Mesodermal cell (in vitro differentiated cells): ENCODE results near the gene METTL17.

Experiments
- H3K27ac ChIP-seq: 2 replicates; pipeline ENCODE4 v1.7.0; 2013; ENCODE audit warnings: mild to moderate bottlenecking, low read depth, low read length, moderate library complexity; ENCODE audit not compliant: severe bottlenecking
- H3K36me3 ChIP-seq: 2 replicates; pipeline ENCODE4 v1.7.1; 2013; ENCODE audit warnings: mild to moderate bottlenecking, low read length, moderate library complexity; ENCODE audit not compliant: control insufficient read depth, insufficient read depth
- H3K4me1 ChIP-seq: one replicate; pipeline ENCODE4 v1.7.1; 2013; ENCODE audit warnings: mild to moderate bottlenecking, low read length; ENCODE audit not compliant: insufficient read depth, control insufficient read depth, poor library complexity, severe bottlenecking
- H3K4me3 ChIP-seq: 2 replicates; pipeline ENCODE4 v1.7.0; 2013; ENCODE audit warnings: low read length, control low read depth, mild to moderate bottlenecking; ENCODE audit not compliant: insufficient read depth, poor library complexity, severe bottlenecking; ENCODE audit errors: extremely low read depth
- H3K9me3 ChIP-seq: 2 replicates; pipeline ENCODE4 v1.7.1; 2013; ENCODE audit warnings: mild to moderate bottlenecking, low read length, moderate library complexity; ENCODE audit not compliant: control insufficient read depth
- WGBS, 2 experiments: methylation state at CpG; one replicate each; pipeline ENCODE4 v1.1.5; 2013; ENCODE audit warnings: missing lambda C conversion rate in 2 of 2; ENCODE audit not compliant: insufficient coverage in 2 of 2; 5-methylcytosine and 5-hydroxymethylcytosine counted together

Gene METTL17

DNA sequence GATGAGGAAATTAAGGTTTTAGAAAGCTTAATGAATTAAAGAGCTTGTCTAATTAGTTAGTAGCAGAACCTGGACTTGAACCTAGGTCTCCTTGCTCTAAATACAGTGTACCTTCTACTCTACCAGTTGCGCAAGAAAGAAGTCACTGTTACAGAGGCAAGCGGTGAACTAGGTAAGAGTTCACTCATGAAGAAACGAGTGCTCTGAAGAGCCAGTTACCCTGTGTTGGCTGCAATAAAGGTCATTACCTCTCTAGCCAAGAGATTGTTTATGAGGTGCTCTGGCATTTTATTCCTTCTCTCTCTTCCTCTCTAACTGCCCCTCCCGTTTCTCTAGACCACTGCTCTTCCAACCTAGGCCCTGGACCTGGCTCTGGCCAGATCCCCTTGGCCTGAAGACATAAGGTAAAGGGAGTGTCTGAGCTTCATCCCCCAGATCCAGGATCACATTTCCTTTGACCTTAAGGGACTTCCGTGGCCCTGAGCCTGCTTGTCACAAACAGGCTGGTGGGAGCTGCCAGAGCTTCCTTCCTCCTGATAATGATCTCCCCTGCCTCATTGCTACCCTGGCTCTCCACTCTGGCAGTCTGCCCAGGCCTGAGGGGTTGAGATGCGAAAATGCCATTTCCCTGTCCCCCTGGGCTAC lies 54.3 kb downstream of the METTL17 start:
- H3K27ac ChIP-seq: no peak overlapping the region
- 71 to 79% methylated on average over 2 to 3 of the region's 6 CpGs for WGBS, 2 experiments
- no peak overlapping the region for H3K4me3 ChIP-seq

More for the DNA sequence above, 54.3 kb downstream of the METTL17 start:
- Histone ChIP-seq H3K9me3 (no peaks in the 10 kb centered on the region), H3K4me1 (peaks cover 23% of the 10 kb centered on the region), H3K36me3 (no peaks in the 10 kb centered on the region)
